GM19193 (cell line): Measurements from ENCODE around the gene AVPR2.

ENCODE experiments used
- POLR2A ChIP-seq: IDR thresholded peaks from 4 replicates; pipeline ENCODE4 v1.6.1; 2011; ENCODE audit not compliant: insufficient read depth, insufficient read length; ENCODE audit errors: extremely low read depth

Gene AVPR2

GRCh38 chrX:153941336-153942252 lies 37.1 kb downstream of the AVPR2 start:
- no peak for TF ChIP-seq POLR2A

GRCh38 chrX:153944140-153944799 lies 39.8 kb downstream of the AVPR2 start, which contains the start of gene RENBP:
TSS of gene RENBP (minus strand) at chrX:153944643. CDS start at chrX:153944610, 33 bp downstream.
- no peak for TF ChIP-seq POLR2A

GRCh38 chrX:153944800-153945150 lies 40.3 kb downstream of the AVPR2 start:
- no peak for TF ChIP-seq POLR2A

- peak; percentile 35 for TF ChIP-seq POLR2A
These were observed 41.8 kb downstream of the AVPR2 start for GRCh38 chrX:153945956-153946943.

GRCh38 chrX:153947009-153947769 lies 42.7 kb downstream of the AVPR2 start:
- TF ChIP-seq POLR2A = peak; percentile 12

- no peak for TF ChIP-seq POLR2A
These were observed 43.6 kb downstream of the AVPR2 start for GRCh38 chrX:153948002-153948466.

GRCh38 chrX:153948847-153949805 lies 44.7 kb downstream of the AVPR2 start:
- TF ChIP-seq POLR2A = no peak

GRCh38 chrX:153950127-153950526 lies 45.7 kb downstream of the AVPR2 start:
- no peak for TF ChIP-seq POLR2A

GRCh38 chrX:153951683-153952372 lies 47.4 kb downstream of the AVPR2 start:
- TF ChIP-seq POLR2A = no peak

GRCh38 chrX:153952373-153953026 lies 48.0 kb downstream of the AVPR2 start:
- TF ChIP-seq POLR2A = no peak

GRCh38 chrX:153953342-153953830 lies 48.9 kb downstream of the AVPR2 start:
- peak; percentile 19 for TF ChIP-seq POLR2A
